GM12892 (cell line): Measurements from ENCODE around the gene RNU2-1. TPM values are rescaled to one million over a fixed set of nuclear protein-coding genes. Genes with fewer than 3 reads are reported as not detected.
"Not testable (repeated sequence)": the region's sequence is repeated elsewhere in the genome, so short reads cannot be mapped to it uniquely, and the experiment has no call there.

Experiments
- DNase-seq: peaks from one replicate; pipeline ENCODE4 v3.0.0; 2011; ENCODE audit not compliant: insufficient read length
- FAIRE-seq: peaks from 2 replicates; lab custom pipeline; 2011; peaks lifted over from hg19 to GRCh38; lab: Jason Lieb, UNC
- POLR2A ChIP-seq: IDR thresholded peaks from 2 replicates; pipeline ENCODE4 v1.6.1; 2011; ENCODE audit warnings: low read depth, low read length, control low read depth
- POLR2AphosphoS5 ChIP-seq: IDR thresholded peaks from 2 replicates; pipeline ENCODE4 v1.6.1; 2011; ENCODE audit warnings: low read depth, low read length, control low read depth
- TAF1 ChIP-seq: IDR thresholded peaks from 2 replicates; pipeline ENCODE4 v1.6.1; 2011; ENCODE audit warnings: low read depth, mild to moderate bottlenecking, control low read depth, low read length, borderline replicate concordance
- polyA plus RNA-seq: library from polyadenylated mRNA; unstranded; fragments of >200 nt; gene quantifications from one replicate; pipeline ENCODE4 v1.2.1, GENCODE V29; 2012; ENCODE audit warnings: missing spikeins, inconsistent platforms; ENCODE audit not compliant: missing spikeins

RNU2-1 gene
- polyA plus RNA-seq = not detected

GRCh38 chr17:43233877-43234276, at the start of gene RNU2-1:
Gene RNU2-1 (minus strand): TSS chr17:43233977.
- FAIRE-seq, DNase-seq: not testable (repeated sequence)

DNA sequence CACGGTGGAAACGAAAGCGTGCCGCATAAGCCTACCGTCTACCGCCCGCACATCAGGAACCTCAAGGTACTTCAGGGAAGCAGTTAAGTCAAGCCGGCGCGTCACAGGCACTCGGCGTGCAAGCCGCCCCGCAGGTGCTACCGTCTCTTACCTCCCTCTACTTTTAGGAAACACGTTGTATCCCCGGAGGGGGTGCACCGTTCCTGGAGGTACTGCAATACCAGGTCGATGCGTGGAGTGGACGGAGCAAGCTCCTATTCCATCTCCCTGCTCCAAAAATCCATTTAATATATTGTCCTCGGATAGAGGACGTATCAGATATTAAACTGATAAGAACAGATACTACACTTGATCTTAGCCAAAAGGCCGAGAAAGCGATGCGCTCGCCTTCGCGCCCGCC, 39.1 kb upstream of the RNU2-1 start:
- DNase-seq, FAIRE-seq: not testable (repeated sequence)

GRCh38 chr17:43272483-43272882, 38.7 kb upstream of the RNU2-1 start:
- FAIRE-seq, DNase-seq: not testable (repeated sequence)

DNA sequence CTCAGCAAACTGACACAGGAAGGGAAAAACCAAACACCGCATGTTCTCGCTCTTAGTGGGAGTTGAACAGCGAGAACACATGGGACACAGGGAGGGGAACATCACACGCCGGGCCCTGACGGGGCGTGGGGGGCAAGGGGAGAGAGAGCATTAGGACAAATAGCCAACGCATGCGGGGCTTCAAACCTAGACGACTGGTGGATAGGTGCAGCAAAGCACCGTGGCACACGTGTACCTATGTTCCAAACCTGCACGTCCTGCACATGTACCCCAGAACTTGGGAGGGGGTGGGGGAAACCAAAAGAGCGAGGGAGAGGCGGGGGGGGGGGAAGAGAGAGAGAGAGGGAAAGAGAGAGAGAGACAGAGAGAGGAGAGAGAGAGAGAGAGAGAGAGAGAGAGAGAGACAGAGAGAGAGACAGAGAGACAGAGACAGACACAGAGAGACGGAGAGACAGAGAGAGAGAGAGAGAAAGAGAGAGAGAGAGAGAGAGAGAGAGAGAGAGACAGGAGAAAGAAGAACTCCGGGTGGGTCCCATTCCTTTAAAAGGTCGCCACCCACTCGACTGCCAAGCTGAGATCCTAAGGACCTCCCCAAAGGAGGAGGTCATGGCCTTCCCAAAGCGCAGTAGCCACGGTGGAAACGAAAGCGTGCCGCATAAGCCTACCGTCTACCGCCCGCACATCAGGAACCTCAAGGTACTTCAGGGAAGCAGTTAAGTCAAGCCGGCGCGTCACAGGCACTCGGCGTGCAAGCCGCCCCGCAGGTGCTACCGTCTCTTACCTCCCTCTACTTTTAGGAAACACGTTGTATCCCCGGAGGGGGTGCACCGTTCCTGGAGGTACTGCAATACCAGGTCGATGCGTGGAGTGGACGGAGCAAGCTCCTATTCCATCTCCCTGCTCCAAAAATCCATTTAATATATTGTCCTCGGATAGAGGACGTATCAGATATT, 37.1 kb upstream of the RNU2-1 start:
- DNase-seq, FAIRE-seq: not testable (repeated sequence)

DNA sequence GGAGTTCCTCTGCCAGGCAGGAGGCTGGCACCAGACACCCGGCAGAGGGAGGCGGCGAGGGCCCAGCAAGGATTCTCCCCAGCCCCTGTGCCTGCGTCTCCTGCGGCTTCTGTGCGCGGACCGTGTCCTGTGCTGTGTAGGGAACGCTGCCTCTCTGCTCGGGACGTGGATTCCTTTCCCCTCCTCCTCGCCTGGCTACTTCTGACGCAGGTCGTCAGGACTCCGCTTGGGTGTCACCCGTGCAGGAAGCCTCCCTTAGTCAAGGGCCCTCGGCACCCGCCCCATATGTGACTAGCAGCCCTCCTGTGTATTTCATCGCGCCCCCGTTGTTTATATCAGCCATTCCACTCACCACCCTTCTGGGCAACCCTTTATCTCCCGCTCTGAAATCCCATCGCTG, 12.7 kb upstream of the RNU2-1 start:
- FAIRE-seq, DNase-seq: not testable (repeated sequence)

DNA sequence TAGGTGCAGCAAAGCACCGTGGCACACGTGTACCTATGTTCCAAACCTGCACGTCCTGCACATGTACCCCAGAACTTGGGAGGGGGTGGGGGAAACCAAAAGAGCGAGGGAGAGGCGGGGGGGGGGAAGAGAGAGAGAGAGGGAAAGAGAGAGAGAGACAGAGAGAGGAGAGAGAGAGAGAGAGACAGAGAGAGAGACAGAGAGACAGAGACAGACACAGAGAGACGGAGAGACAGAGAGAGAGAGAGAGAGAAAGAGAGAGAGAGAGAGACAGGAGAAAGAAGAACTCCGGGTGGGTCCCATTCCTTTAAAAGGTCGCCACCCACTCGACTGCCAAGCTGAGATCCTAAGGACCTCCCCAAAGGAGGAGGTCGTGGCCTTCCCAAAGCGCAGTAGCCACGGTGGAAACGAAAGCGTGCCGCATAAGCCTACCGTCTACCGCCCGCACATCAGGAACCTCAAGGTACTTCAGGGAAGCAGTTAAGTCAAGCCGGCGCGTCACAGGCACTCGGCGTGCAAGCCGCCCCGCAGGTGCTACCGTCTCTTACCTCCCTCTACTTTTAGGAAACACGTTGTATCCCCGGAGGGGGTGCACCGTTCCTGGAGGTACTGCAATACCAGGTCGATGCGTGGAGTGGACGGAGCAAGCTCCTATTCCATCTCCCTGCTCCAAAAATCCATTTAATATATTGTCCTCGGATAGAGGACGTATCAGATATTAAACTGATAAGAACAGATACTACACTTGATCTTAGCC, 7.0 kb upstream of the RNU2-1 start:
- not testable (repeated sequence) for FAIRE-seq, DNase-seq

DNA sequence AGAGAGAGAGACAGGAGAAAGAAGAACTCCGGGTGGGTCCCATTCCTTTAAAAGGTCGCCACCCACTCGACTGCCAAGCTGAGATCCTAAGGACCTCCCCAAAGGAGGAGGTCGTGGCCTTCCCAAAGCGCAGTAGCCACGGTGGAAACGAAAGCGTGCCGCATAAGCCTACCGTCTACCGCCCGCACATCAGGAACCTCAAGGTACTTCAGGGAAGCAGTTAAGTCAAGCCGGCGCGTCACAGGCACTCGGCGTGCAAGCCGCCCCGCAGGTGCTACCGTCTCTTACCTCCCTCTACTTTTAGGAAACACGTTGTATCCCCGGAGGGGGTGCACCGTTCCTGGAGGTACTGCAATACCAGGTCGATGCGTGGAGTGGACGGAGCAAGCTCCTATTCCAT, 5.8 kb upstream of the RNU2-1 start:
- not testable (repeated sequence) for DNase-seq, FAIRE-seq

DNA sequence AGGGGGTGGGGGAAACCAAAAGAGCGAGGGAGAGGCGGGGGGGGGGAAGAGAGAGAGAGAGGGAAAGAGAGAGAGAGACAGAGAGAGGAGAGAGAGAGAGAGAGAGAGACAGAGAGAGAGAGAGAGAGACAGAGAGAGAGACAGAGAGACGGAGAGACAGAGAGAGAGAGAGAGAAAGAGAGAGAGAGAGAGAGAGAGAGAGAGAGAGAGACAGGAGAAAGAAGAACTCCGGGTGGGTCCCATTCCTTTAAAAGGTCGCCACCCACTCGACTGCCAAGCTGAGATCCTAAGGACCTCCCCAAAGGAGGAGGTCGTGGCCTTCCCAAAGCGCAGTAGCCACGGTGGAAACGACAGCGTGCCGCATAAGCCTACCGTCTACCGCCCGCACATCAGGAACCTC, 514 bp downstream of the RNU2-1 start:
- not testable (repeated sequence) for DNase-seq, FAIRE-seq

- FAIRE-seq, DNase-seq: not testable (repeated sequence)
Measured at GRCh38 chr17:43232021-43232699, 1.6 kb downstream of the RNU2-1 start.

DNA sequence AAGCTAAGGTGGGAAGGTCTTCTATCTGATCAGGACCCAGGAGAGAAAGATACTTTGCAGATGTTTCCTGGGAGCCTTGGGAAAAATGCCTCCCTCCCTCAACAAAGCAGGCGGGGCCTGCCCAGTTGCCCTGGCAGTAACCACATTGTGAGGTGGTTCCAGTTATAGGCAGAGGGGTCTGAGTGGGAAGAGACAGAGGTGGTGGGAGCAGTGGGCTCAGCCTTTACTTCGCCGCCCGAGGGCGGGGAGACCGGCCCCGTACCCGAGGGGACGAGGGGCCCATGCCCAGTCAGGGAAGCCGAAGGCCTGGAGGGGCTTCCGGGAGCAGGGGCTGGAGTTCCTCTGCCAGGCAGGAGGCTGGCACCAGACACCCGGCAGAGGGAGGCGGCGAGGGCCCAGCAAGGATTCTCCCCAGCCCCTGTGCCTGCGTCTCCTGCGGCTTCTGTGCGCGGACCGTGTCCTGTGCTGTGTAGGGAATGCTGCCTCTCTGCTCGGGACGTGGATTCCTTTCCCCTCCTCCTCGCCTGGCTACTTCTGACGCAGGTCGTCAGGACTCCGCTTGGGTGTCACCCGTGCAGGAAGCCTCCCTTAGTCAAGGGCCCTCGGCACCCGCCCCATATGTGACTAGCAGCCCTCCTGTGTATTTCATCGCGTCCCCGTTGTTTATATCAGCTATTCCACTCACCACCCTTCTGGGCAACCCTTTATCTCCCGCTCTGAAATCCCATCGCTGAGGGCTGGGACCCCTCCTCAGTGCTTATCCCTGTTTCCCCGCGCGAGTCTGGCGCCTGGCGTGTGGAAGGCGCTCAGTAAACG, 2.4 kb downstream of the RNU2-1 start:
- not testable (repeated sequence) for FAIRE-seq, DNase-seq

- not testable (repeated sequence) for FAIRE-seq
Measured at GRCh38 chr17:43228020-43228782, 5.6 kb downstream of the RNU2-1 start, which contains the start of gene CCDC200. Gene CCDC200 (minus strand): TSS chr17:43228623. CDS start chr17:43228554, 69 bp downstream.

DNA sequence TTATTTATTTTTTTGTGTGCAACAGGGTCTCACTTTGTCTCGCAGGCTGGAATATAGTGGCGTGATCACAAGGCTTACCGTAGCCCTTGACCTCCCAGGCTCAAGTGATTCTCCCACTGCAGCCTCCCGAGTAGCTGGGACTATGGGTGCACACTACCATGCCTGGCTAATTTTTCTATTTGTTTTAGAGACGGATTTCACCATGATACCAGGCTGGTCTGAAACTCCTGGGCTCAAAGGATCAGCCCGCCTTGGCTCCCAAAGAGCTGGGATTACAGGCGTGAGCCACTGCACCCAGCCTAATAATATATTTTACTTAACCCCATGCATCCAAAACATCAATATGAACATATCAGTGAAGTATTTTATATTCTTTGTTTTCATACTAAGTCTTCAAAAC, 7.4 kb downstream of the RNU2-1 start:
- DNase-seq (no peak), FAIRE-seq (no peak)
- TF ChIP-seq POLR2AphosphoS5 (no peak), TAF1 (no peak), POLR2A (no peak)

More at GRCh38 chr17:43228020-43228782, 5.6 kb downstream of the RNU2-1 start, which contains the start of gene CCDC200:
- DNase-seq = not testable (repeated sequence)
